Fibroblast of lung (primary cell): ENCODE measurements around the gene TC2N. TPM values are rescaled to one million over a fixed set of nuclear protein-coding genes. Genes with fewer than 3 reads are reported as not detected.

ENCODE experiments used
- DNase-seq, 2 donors: peaks; one replicate each; pipeline versions ENCODE4 v3.0.0 to v3.0.0-alpha.2; 2010; ENCODE audit warnings: low read depth in 2 of 2
- H2AFZ ChIP-seq: 2 replicates; pipeline ENCODE4 v1.5.1; 2012; ENCODE audit warnings: low read length, control low read depth, inconsistent platforms
- H3K27ac ChIP-seq: 2 replicates; pipeline ENCODE4 v1.5.1; 2011; ENCODE audit warnings: low read length, control low read depth; ENCODE audit not compliant: insufficient read depth
- H3K27me3 ChIP-seq: 2 replicates; pipeline ENCODE4 v1.5.1; 2011; ENCODE audit warnings: mild to moderate bottlenecking, low read length; ENCODE audit not compliant: control insufficient read depth, insufficient read depth
- H3K36me3 ChIP-seq: 2 replicates; pipeline ENCODE4 v1.5.1; 2011; ENCODE audit warnings: low read length; ENCODE audit not compliant: control insufficient read depth, insufficient read depth
- H3K4me1 ChIP-seq: 2 replicates; pipeline ENCODE4 v1.5.1; 2011; ENCODE audit warnings: low read length; ENCODE audit not compliant: control insufficient read depth, insufficient read depth; ENCODE audit errors: extremely low read depth
- H3K4me2 ChIP-seq: 2 replicates; pipeline ENCODE4 v1.5.1; 2011; ENCODE audit warnings: low read length, control low read depth; ENCODE audit not compliant: insufficient read depth; ENCODE audit errors: extremely low read depth
- H3K4me3 ChIP-seq, 4 experiments: fragments of 200-600 bp in 1 of 4; sonication (generic) in 1 of 4; replicated peaks in 1 of 4; 2 replicates each; pipeline ENCODE4 v1.5.1; 2011 to 2016; ENCODE audit warnings: low read length in 4 of 4, low read depth in 3 of 4, mild to moderate bottlenecking in 3 of 4, control low read depth in 2 of 4, inconsistent platforms in 1 of 4, mixed read lengths in 1 of 4; ENCODE audit not compliant: insufficient read depth in 1 of 4; ENCODE audit errors: control extremely low read depth in 1 of 4
- H3K79me2 ChIP-seq: 2 replicates; pipeline ENCODE4 v1.5.1; 2012; ENCODE audit warnings: mild to moderate bottlenecking, low read length, inconsistent platforms; ENCODE audit not compliant: control insufficient read depth, insufficient read depth
- H3K9ac ChIP-seq: 2 replicates; pipeline ENCODE4 v1.5.1; 2011; ENCODE audit warnings: mild to moderate bottlenecking, low read length, control low read depth; ENCODE audit not compliant: insufficient read depth
- H3K9me3 ChIP-seq: 2 replicates; pipeline ENCODE4 v1.5.1; 2012; ENCODE audit warnings: low read depth, low read length; ENCODE audit not compliant: control insufficient read depth, insufficient read depth
- H4K20me1 ChIP-seq: 2 replicates; pipeline ENCODE4 v1.5.1; 2011; ENCODE audit warnings: low read length; ENCODE audit not compliant: control insufficient read depth, insufficient read depth; ENCODE audit errors: extremely low read depth
- CTCF ChIP-seq, 2 donors: IDR thresholded peaks in 1 of 2; conservative IDR thresholded peaks in 1 of 2; 1 replicate in 1 of 2; 2 replicates in 1 of 2; pipeline ENCODE4 v1.5.1; 2011 to 2012; ENCODE audit warnings: low read length in 2 of 2, control low read depth in 1 of 2, inconsistent platforms in 1 of 2, low read depth in 1 of 2, mild to moderate bottlenecking in 1 of 2
- EZH2 ChIP-seq: IDR thresholded peaks from 2 replicates; pipeline ENCODE4 v1.5.1; 2012; ENCODE audit warnings: low read length, control low read depth, mild to moderate bottlenecking; ENCODE audit errors: missing control alignments
- polyA plus RNA-seq, 2 donors: library from polyadenylated mRNA; depleted of rRNA in 1 of 2; stranded (reverse) in 1 of 2; unstranded in 1 of 2; fragments of >200 nt; gene quantifications; 2 replicates each; pipeline ENCODE4 v1.2.1, GENCODE V29; 2011 to 2012; ENCODE audit warnings: missing spikeins in 1 of 2
- total RNA-seq: library from RNA; depleted of rRNA; stranded (reverse); fragments of >200 nt; gene quantifications from 2 replicates; pipeline ENCODE4 v1.2.1, GENCODE V29; 2014

Gene TC2N
- total and polyA plus RNA-seq, 2 donors (not counting 1 experiment from before 2014, with no cell fraction given) = 0.19 to 0.83 TPM

- DNase-seq = no peak
- H3K27ac ChIP-seq = no peak overlapping the region
- no peak overlapping the region for H3K4me2 ChIP-seq
- H3K27me3 ChIP-seq = no peaks in the 10 kb centered on the region
- TF ChIP-seq CTCF (conservative IDR thresholded peaks at IDR 0.05 in 1 of 2, IDR thresholded peaks at IDR 0.05 in 1 of 2; ENCODE audit: low read depth in 1 of 2, low read length in 2 of 2) (no peak), EZH2 (no peak)
- no peak overlapping the region for H3K4me3 ChIP-seq
- H2AFZ ChIP-seq = no peak overlapping the region
- H3K79me2 ChIP-seq = no peaks in the 10 kb centered on the region
- H3K36me3 ChIP-seq = no peaks in the 10 kb centered on the region
- H3K9me3 ChIP-seq = no peaks in the 10 kb centered on the region
- H3K4me1 ChIP-seq = no peaks in the 10 kb centered on the region
- H3K9ac ChIP-seq = no peak overlapping the region
- no peaks in the 10 kb centered on the region for H4K20me1 ChIP-seq
These were observed 37.1 kb upstream of the TC2N start for GRCh38 chr14:91904483-91904882.

- Histone ChIP-seq H3K9me3 (no peaks in the 10 kb centered on the region), H4K20me1 (no peaks in the 10 kb centered on the region), H3K36me3 (no peaks in the 10 kb centered on the region), H3K4me2 (no peak overlapping the region), H3K79me2 (no peaks in the 10 kb centered on the region), H3K4me3 (no peak overlapping the region), H3K4me1 (no peaks in the 10 kb centered on the region), H3K9ac (no peak overlapping the region), H3K27me3 (no peaks in the 10 kb centered on the region), H2AFZ (no peak overlapping the region), H3K27ac (no peak overlapping the region)
- DNase-seq = no peak
- TF ChIP-seq EZH2 (no peak), CTCF (conservative IDR thresholded peaks at IDR 0.05 in 1 of 2, IDR thresholded peaks at IDR 0.05 in 1 of 2; ENCODE audit: low read depth in 1 of 2, low read length in 2 of 2) (no peak)
These were observed 35.7 kb upstream of the TC2N start for GRCh38 chr14:91903070-91903469.

DNA sequence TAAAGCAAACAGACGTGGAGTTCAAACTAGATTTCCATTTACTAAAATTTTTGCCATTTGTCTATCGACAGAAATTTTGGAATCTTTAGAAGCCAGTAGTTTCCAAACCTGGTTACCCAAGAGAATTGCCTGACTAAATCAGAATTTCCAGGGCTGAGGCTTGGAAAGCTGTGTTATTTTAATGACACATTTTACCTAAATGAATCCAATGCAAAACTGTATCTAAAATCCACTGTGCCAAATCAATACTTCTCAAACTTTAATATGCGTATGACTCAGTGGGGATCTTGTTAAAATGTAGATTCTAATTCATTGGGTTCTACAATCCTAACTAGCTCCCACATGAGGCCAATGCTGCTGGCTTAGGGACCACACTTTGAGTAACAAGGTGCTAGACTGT, 35.0 kb upstream of the TC2N start:
- no peak overlapping the region for H2AFZ ChIP-seq
- H3K27me3 ChIP-seq = no peaks in the 10 kb centered on the region
- H3K4me2 ChIP-seq = no peak overlapping the region
- H3K36me3 ChIP-seq = no peaks in the 10 kb centered on the region
- DNase-seq = no peak
- H3K4me1 ChIP-seq = no peaks in the 10 kb centered on the region
- no peaks in the 10 kb centered on the region for H3K9me3 ChIP-seq
- no peak overlapping the region for H3K9ac ChIP-seq
- H3K27ac ChIP-seq = no peak overlapping the region
- TF ChIP-seq EZH2 (no peak), CTCF (conservative IDR thresholded peaks at IDR 0.05 in 1 of 2, IDR thresholded peaks at IDR 0.05 in 1 of 2; ENCODE audit: low read depth in 1 of 2, low read length in 2 of 2) (no peak)
- H4K20me1 ChIP-seq = no peaks in the 10 kb centered on the region
- no peak overlapping the region for H3K4me3 ChIP-seq
- no peaks in the 10 kb centered on the region for H3K79me2 ChIP-seq
